Measurements from ENCODE around the gene ZBED5. TPM values are rescaled to one million over a fixed set of nuclear protein-coding genes. Genes with fewer than 3 reads are reported as not detected.

ZBED5 gene
- polyA plus RNA-seq, 1 donor (not counting 4 experiments of a cell fraction or from before 2014, with no cell fraction given): 75.1 TPM

DNA sequence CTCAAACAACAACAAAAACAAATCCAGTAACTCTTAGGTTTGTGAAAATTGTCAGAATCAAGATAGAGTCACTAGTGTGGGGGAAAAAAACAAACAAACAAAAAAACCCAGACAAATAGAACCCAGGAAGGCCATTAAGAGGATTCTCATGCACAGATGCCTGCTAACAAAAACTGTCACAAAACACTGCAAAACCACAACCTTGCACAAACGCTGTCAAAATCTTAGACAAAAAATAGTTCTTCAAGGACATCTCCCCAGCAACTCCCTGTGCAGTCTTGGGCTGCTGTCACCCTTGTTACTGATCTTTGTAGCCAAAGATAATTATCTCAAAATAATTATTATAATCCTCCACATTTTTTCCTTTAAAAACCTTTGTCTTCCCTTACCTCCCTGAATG lies 4.6 kb upstream of the ZBED5 start:
- dilution Hi-C loops (cut with MboI; ENCODE audit: extremely low pct_ligation_motif_present, low sequenced_read_pairs): no loop called here
- no peak overlapping the region for H3K9ac ChIP-seq (ENCODE audit: control insufficient read depth, extremely low read depth, insufficient read depth, low read length)
- FAIRE-seq (no peak), DNase-seq (ENCODE audit: low read depth, low spot score) (no peak)
- H3K4me2 ChIP-seq (ENCODE audit: control insufficient read depth, extremely low read depth, insufficient read depth, low read depth, low read length): no peak overlapping the region
- no peaks in the 10 kb centered on the region for H3K9me1 ChIP-seq (ENCODE audit: control insufficient read depth, extremely low read depth, insufficient read depth, low read length)
- H3K9me3 ChIP-seq (ENCODE audit: control insufficient read depth, low read depth, low read length): no peaks in the 10 kb centered on the region
- no peak overlapping the region for H3K4me3 ChIP-seq (ENCODE audit: control insufficient read depth in 2 of 3, extremely low read depth in 1 of 3, insufficient read depth in 2 of 3, low read depth in 1 of 3, low read length in 3 of 3)
- no peaks in the 10 kb centered on the region for H4K20me1 ChIP-seq (ENCODE audit: control insufficient read depth, extremely low read depth, insufficient read depth, low read length)
- H2AFZ ChIP-seq (ENCODE audit: control insufficient read depth, low read length): no peak overlapping the region
- TF ChIP-seq, protein P1, sequence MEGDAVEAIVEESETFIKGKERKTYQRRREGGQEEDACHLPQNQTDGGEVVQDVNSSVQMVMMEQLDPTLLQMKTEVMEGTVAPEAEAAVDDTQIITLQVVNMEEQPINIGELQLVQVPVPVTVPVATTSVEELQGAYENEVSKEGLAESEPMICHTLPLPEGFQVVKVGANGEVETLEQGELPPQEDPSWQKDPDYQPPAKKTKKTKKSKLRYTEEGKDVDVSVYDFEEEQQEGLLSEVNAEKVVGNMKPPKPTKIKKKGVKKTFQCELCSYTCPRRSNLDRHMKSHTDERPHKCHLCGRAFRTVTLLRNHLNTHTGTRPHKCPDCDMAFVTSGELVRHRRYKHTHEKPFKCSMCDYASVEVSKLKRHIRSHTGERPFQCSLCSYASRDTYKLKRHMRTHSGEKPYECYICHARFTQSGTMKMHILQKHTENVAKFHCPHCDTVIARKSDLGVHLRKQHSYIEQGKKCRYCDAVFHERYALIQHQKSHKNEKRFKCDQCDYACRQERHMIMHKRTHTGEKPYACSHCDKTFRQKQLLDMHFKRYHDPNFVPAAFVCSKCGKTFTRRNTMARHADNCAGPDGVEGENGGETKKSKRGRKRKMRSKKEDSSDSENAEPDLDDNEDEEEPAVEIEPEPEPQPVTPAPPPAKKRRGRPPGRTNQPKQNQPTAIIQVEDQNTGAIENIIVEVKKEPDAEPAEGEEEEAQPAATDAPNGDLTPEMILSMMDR (optimal IDR thresholded peaks at IDR 0.05 in 1 of 3, IDR thresholded peaks at IDR 0.05 in 1 of 3, conservative IDR thresholded peaks at IDR 0.05 in 1 of 3; ENCODE audit: extremely low read depth in 1 of 3, insufficient read depth in 2 of 3, low read length in 3 of 3): no peak
- no peak for TF ChIP-seq EZH2 (IDR thresholded peaks at IDR 0.05; ENCODE audit: low read length)
- H3K79me2 ChIP-seq (ENCODE audit: control insufficient read depth, insufficient read depth, low read length): peaks cover 8% of the 10 kb centered on the region
- no peaks in the 10 kb centered on the region for H3K27me3 ChIP-seq (ENCODE audit: control insufficient read depth, extremely low read depth, insufficient read depth, low read length)
- no peaks in the 10 kb centered on the region for H3K36me3 ChIP-seq (ENCODE audit: control insufficient read depth in 2 of 2, extremely low read depth in 1 of 2, insufficient read depth in 2 of 2, low read length in 2 of 2)
- H3K27ac ChIP-seq (ENCODE audit: control insufficient read depth, insufficient read depth, low read length): no peak overlapping the region
- peaks cover 13% of the 10 kb centered on the region for H3K4me1 ChIP-seq (ENCODE audit: control insufficient read depth, extremely low read depth, insufficient read depth, low read length)

DNA sequence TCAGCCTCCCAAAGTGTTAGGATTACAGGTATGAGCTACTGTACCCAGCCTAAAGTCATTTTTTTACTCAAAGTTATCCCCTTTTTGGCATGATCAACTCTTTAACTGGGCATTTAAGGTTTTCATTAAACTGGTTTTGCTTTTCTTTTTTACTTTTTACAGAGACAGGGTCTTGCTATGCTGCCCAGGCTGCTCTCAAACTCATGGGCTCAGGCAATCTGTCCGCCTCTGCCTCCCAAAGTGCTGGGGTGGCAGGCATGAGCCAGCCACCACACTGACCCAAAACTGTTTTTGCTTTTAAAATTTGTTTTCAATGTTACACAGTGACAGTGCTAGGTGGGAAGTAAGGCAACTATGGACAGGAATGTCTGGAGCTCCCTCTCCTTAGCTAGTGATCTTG lies 3.9 kb upstream of the ZBED5 start:
- Histone ChIP-seq H3K9ac (ENCODE audit: control insufficient read depth, extremely low read depth, insufficient read depth, low read length) (no peak overlapping the region), H2AFZ (ENCODE audit: control insufficient read depth, low read length) (no peak overlapping the region), H3K9me1 (ENCODE audit: control insufficient read depth, extremely low read depth, insufficient read depth, low read length) (no peaks in the 10 kb centered on the region), H4K20me1 (ENCODE audit: control insufficient read depth, extremely low read depth, insufficient read depth, low read length) (no peaks in the 10 kb centered on the region), H3K79me2 (ENCODE audit: control insufficient read depth, insufficient read depth, low read length) (peaks cover 15% of the 10 kb centered on the region), H3K4me1 (ENCODE audit: control insufficient read depth, extremely low read depth, insufficient read depth, low read length) (peaks cover 8% of the 10 kb centered on the region), H3K36me3 (ENCODE audit: control insufficient read depth in 2 of 2, extremely low read depth in 1 of 2, insufficient read depth in 2 of 2, low read length in 2 of 2) (no peaks in the 10 kb centered on the region), H3K4me3 (ENCODE audit: control insufficient read depth in 2 of 3, extremely low read depth in 1 of 3, insufficient read depth in 2 of 3, low read depth in 1 of 3, low read length in 3 of 3) (no peak overlapping the region), H3K27me3 (ENCODE audit: control insufficient read depth, extremely low read depth, insufficient read depth, low read length) (no peaks in the 10 kb centered on the region), H3K4me2 (ENCODE audit: control insufficient read depth, extremely low read depth, insufficient read depth, low read depth, low read length) (no peak overlapping the region), H3K27ac (ENCODE audit: control insufficient read depth, insufficient read depth, low read length) (no peak overlapping the region), H3K9me3 (ENCODE audit: control insufficient read depth, low read depth, low read length) (no peaks in the 10 kb centered on the region)
- TF ChIP-seq, protein P1 (optimal IDR thresholded peaks at IDR 0.05 in 1 of 3, IDR thresholded peaks at IDR 0.05 in 1 of 3, conservative IDR thresholded peaks at IDR 0.05 in 1 of 3; ENCODE audit: extremely low read depth in 1 of 3, insufficient read depth in 2 of 3, low read length in 3 of 3): no peak
- no peak for TF ChIP-seq EZH2 (IDR thresholded peaks at IDR 0.05; ENCODE audit: low read length)
- DNase-seq (ENCODE audit: low read depth, low spot score): no peak
- dilution Hi-C loops (cut with MboI; ENCODE audit: extremely low pct_ligation_motif_present, low sequenced_read_pairs): no loop called here
- FAIRE-seq: no peak

All from keratinocyte (primary cell).